ENCODE measurements around the gene GJC2.

GJC2 gene

DNA sequence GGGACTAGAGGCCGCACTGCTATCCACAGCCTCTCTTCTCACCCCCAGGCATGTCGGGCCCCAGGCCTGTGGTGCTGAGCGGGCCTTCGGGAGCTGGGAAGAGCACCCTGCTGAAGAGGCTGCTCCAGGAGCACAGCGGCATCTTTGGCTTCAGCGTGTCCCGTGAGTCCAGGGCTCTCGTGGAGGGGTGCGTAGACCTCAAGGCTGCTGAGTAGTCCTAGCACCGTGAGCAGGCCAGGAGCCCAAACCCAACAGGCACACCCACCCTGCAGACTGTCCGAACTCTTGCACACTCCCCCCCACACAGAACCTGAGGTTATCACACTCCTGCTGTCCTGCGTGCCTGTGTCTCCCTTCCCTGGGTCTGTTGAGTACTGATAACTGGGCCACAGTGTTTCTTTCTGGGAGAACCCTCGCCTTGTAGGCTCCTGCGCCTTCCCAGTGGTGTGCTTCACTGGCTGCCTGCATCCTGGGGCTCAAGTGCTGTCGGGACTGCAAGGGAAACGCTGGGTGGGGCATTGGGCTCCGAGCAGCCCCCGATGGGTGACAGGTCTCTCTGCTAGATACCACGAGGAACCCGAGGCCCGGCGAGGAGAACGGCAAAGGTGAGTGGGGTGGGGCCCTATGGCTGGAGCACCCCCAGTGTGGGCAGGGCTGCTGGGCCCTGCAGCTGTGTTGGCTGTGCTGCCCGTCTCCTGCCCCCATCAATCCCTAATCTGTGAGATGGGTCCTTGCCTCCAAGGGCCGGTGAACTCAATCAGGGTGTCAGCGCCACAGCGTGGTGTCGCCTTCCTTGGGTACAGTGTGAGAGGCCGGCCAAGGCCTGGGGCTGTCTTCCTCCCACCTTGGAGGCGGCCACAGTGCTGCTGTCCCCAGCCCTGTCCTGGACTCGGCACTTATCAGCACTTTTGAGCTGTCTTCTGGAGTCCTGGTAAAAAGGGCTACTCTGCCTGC is 4.0 kb upstream of the GJC2 start:
- DNase-seq (ENCODE audit: low read depth) = no peak

DNA sequence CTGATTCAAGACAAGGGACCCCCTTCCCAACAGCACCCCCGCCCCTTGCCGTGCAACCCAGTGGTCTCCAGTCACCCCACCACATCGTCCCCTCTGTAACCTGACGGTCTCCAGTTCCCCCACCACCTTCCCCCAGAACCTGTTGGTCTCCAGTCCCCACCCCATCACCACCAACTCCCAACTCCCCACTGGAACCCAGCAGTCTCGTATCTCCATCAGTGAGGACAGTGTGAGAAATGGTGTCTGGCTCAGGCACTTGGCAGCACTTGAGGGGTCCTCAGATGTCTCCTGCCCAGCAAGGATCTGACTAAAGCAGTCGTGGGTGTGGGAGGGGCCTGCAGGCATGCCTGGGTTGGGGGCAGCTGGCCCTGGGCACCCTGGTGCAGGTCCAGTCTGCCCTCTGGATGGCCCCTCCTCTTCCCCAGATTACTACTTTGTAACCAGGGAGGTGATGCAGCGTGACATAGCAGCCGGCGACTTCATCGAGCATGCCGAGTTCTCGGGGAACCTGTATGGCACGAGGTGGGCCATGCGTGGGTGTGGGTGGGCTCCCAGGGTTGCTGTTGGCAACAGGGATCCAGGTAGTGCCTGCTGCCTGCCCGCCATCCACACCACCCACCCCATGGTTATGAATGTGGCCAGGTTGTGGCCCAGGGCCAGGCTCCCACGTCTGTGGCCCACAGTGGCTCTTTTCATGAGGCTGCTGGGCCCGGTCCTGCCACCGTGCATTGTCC is 3.1 kb upstream of the GJC2 start:
- no peak for DNase-seq (ENCODE audit: low read depth)

DNA sequence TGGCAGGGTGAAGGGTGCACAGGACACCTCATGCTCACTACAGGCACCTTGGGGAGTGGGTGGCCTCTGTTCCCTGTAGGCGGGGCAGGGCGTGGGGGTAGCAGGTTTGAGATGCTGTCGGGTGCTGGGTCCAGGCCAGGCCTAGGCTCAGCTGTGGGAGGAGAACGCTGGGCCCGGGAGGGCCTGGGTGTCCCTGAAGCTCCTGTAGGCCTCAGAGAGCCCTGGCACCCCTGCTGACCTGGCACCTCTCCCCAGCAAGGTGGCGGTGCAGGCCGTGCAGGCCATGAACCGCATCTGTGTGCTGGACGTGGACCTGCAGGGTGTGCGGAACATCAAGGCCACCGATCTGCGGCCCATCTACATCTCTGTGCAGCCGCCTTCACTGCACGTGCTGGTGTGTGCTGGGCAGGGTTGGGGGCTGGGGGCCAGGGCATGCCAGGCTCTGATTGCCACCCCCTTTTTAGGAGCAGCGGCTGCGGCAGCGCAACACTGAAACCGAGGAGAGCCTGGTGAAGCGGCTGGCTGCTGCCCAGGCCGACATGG is 2.5 kb upstream of the GJC2 start:
- no peak for DNase-seq (ENCODE audit: low read depth)

DNA sequence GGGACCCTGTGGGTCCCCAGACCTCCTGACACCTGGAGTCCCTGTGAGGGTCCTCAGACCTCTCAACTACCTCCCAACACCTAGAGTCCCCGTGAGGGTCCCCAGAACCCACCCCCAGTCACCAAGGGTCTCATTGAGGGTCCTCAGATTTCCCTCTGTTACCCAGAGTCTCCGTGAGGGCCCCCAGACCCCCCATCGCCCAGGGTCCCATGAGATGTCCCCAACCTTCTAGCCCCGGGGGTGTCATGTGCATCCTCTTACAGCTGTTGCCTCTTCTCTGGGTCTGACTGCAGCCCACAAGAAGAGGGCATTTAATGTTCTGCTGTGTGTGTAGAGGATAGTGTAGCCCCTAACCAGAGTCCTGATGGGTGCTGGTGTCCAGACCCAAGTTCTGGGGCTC is 2.0 kb upstream of the GJC2 start:
- no peak for DNase-seq (ENCODE audit: low read depth)

DNA sequence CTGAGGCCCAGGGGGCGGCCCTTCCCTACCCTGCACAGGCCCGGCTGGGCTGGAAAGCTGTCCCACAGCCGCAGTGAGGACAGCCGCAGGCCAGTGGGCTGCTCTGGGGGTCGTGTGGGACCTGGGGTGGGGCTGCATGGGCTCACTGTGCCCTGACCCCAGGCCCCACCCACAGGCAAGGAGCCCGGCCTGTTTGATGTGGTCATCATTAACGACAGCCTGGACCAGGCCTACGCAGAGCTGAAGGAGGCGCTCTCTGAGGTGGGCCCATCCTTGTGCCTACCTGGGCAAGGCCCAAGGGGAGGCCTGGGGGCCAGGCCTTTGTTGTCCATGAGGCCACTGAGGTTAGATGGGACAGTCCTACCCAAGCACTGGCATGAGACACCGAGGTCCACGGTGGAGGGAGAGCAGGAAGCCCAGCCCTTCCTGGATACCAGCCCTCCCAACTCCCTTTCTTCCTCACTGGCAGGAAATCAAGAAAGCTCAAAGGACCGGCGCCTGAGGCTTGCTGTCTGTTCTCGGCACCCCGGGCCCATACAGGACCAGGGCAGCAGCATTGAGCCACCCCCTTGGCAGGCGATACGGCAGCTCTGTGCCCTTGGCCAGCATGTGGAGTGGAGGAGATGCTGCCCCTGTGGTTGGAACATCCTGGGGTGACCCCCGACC is 1.4 kb upstream of the GJC2 start:
- no peak for DNase-seq (ENCODE audit: low read depth)

DNA sequence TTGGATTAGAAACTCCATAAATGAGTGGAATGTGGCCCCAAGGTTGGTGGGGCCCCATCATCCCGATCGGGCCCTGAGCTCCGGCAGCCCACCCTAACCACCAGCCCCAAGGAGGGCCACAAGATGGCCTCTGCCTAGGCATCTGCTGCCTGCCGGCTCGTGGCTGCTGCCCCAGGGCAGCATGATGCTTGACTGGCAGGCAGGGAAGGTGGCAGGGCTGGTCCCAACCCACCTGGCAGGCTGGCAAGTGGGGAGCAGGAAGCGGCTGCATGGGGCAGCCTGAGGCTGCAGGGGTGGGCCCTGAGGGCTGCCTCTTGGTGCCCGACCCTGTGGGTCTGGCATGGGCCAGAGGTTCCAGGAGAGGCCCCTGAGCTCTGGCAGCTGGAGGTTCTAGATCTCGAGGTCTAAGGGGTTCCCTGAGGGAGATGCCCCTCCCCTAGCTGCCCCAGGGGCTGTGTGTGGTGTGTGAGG is 760 bp upstream of the GJC2 start:
- DNase-seq (ENCODE audit: low read depth) = no peak

DNA sequence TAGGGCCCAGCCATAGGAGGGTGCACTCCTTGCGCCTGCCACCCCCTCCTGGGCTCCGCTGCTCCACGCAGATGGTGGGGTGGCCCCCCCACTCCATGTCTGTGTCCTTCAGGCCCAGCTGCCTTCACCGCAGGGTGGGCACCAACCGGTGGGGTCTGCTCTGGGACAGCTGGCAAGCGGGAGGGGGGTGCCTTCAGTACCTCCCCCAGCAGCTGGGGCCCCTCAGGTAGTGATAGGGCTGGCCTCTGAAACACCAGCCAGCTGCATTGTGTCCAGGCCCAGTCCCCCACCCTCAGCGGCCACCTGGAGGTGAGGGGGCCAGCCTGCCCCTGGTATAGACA is 360 bp downstream of the GJC2 start:
- no peak for DNase-seq (ENCODE audit: low read depth)

DNA sequence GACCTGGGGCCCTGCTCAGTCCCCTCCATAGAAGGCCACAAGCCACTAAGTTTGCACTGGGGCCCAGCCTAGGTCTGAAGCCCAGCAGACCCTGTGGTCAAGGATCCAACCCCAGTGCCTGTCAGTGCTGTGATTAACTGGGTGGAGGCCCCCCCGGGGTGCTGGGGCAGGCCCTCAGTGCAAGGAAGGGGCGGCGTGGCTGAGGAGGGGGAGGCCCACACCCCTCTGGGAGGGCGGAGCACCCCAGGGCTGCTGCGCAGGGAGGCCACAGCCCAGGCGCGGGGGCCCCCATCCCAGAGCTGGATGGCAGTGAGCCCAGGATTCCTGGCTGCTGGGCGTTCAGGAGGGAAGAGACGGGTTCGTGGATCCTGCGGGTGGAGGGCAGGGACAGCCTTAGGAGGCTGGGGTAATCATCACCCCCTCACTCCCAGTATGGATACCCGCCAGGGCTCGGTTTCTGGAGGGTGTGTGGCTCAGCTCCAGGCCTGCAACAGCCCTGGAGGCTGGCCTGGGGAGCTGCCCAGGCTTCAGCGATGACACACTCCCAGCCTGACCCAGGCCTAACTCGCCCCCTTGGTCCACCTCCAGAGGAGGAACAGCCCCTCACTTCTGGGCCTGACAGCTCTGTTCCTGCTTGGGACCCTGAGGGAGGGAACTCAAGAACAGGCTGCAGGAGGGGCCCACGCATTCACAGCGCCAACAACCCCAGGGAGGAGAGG is 890 bp downstream of the GJC2 start:
- DNase-seq (ENCODE audit: low read depth) = no peak

DNA sequence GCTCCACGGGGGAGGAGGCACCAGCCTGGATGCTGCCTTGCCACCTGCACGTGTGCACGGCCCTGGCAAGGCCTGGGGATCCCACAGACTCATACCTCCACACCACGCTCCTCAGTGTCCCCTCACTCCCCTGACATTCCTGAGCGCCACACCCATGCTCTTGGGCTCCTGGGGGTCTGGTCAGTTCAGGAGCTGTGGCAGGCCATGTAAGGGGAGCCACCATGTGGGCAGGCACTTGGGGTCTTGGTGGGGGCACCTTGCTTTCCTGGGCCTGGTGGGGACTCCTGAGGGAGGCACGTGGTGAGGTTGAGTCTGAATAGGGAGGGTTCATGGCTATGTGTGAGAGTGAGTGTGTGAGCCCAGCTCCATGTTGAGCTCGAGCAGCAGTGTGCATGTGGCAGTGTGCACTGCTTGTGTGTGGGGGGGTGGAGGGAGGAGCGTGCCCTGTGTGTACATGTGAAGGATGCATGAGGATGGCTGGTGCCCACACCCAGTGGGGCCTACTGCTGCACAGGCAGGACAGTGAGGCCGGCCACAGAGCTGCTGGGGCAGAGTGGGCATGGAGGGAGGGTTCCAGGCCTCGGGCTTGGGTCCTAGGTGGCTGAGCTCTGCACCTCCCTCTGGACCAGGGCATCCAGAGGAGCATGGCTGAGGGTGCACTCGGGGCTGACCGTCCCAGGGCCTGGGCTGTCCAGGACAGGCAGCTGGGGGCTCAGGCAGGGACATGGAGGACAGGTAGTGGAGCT is 1.6 kb downstream of the GJC2 start:
- no peak for DNase-seq (ENCODE audit: low read depth)

DNA sequence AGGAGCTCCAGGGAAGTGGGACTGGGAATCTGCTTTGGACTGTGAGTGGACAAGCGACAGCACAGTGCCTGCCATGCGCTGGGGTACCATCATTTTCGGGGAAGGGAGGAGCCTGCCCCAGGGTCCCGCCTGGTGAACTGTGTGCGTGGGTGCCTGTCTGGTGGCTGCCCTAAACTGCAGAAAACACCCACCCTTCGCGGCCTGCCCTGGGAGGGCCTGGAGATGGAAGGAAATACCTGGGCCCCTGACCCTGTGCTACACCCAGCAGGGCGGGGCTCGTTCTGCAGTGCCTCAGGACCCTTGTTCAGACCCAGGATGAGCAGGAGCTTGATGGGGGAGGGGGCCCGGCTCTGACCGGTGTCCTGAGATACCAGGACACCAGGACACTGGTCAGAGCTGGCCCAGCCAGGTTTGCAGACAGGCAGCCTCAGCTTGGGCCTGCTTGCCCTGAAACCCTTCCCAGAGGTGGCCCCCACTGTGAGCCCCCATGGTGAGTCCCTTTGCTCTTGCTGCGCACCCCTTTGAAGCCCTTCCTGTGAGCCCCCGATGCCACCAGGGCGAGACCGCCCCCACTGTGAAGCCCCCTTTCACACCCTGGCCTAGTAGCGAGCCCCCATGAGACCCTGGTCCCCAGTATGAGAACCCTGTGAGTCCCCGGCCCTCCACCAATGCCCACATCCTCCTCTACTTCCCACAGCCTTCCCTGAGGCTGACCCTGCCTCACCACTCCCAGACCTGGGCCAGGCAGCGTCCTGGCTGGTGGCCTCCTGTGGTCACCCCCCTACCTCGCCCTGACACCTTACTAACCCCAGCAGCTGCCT is 2.6 kb downstream of the GJC2 start:
- no peak for DNase-seq (ENCODE audit: low read depth)

DNA sequence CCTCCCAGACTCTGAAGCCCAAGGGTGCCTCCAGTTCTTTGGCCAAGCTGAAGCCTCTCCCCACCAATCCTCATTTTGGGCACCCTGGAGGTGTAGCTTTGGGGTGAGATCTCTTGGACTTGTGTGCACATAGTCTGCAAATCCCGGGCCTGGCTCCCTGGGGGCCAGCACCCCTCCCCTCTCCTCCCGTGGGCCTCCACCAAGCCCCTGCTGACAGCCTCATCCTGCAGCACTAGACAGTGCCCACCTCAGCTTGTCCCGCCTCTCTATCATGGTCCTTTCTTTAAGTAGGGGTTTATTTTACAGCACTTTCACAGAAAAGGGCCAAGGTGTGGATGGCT is 3.2 kb downstream of the GJC2 start:
- DNase-seq (ENCODE audit: low read depth) = no peak

DNA sequence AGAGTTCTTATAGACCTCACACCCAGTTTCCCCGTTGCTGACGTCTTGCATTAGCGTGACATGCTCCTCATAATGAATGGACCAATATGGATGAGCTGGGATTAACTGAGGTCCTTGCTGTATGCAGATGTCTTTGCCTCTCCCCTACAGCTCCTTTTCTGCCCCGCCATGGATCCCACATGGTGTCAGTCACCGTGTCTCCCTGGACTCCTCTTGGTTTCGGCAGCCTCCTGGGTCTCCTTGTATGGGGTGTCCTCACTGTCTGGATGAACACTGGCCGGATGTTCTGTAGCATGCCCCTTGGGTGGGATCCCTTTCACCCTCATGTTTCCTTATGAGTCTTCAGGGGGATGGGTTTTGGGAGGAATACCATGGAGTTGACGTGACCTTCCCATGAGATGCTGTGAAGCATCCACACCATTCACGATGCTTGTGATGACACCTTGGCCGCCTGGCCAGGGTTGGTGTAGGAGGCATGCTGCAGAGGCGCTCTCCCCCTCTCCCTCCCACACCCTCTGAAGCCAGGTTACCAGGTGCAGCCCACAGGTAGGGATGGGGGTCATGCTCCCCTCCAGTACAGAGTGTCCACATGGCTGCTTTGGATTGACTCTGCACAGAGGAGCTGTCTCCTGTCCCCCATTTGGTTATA is 4.4 kb downstream of the GJC2 start:
- no peak for DNase-seq (ENCODE audit: low read depth)

DNA sequence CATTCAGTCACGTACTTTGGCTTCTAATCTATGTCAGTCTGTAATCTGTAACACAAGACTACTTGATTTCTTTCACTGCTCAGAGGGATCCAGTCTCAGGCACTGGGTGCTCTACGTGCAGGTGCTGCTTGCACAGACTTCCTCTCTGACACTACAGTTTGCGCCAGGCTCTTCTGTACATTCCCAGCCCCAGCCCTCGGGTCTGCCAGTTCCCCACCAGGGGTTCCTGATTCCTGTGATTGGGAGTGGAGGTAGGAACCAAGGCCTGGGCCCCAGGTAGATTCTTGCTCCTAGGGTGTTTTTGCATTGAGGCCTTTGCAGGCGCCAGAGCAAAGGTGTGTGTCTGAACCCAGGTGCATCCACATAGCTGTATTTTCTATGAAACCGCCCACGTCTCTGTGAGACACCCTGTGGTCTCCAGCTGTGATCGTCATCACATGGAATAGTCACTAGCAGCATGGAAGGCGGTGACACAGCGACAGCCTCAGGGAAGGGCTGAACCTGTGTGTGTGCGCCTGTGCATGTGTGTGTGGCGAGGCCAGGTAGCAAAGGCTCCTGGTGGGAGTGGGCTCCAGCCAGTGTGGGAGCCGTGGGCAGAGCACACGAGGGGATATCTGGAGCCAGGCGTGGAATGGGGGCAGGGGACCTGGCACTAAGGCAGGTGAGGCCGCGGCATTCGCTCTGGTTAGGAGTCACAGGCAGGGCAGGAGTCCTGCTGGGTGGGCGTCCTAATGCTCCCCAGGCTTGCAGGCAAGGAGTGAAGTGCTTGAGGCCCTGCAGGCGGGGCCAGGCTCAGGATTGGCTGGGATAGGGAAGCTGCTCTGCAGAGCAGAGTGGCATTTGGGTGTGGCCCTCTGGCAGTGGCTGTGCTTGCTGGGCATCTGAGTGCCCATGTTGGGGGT is 5.2 kb downstream of the GJC2 start:
- DNase-seq (ENCODE audit: low read depth) = no peak

DNA sequence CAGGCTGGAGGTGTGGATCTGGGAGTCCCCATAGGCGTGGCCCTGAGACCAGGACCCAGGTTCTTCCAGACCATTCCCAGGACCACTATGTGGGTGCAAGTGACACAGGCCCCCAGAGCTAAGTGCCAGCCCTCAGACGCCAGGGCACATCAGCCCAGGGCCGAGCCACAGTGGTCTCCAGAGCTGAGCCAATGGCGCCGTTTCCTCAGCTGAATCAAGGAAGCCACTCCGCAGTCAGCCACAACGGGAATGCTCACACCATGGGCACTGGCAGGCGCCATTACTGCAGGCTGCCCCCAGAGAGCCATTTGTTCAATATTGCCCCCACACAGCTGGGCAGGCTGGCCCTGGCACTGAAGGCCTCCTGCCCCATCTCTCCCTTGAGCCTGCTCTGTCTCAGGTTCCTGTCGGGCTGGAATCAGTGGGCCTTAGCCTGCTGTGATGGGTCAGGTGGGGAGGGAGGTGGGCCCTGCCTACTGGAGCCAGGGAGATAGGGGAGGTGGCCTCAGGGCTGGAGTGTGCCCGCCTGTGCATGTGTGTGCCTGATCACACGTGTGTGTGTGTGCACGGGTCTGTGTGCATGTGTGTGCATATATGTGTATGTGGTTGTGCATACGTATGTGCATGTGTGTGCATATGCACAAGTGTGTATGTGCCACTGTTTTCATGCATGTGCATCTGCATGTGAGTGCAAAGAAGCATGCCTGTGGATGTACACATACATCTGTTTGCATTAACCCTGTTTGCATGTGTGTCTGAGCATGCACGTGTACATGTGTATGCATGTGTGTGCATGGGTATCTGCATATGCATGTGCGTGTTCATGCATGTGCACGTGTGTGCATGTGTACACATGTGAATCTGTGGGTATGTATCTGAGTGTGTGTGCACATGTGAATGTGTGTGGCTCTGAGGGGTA is 6.1 kb downstream of the GJC2 start:
- DNase-seq (ENCODE audit: low read depth) = no peak

DNA sequence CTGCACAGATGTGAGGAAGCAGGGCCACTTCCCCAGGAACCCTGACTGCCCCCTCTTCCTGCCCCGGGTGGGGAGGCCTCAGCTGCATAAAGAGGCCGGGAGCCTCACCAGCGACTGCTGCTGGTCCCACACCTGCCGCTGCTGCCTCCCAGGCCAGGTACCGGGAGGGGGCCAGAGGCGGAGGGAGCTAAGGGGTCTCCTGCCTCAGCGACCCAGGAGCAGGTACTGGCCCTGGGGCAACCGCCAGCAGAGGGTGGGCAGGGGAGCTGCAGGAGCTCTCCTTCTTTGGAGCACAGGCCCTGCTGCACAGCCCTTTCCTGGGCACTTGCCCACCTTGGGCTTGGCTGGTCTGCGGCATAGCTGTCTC is 6.8 kb downstream of the GJC2 start:
- no peak for DNase-seq (ENCODE audit: low read depth)

DNA sequence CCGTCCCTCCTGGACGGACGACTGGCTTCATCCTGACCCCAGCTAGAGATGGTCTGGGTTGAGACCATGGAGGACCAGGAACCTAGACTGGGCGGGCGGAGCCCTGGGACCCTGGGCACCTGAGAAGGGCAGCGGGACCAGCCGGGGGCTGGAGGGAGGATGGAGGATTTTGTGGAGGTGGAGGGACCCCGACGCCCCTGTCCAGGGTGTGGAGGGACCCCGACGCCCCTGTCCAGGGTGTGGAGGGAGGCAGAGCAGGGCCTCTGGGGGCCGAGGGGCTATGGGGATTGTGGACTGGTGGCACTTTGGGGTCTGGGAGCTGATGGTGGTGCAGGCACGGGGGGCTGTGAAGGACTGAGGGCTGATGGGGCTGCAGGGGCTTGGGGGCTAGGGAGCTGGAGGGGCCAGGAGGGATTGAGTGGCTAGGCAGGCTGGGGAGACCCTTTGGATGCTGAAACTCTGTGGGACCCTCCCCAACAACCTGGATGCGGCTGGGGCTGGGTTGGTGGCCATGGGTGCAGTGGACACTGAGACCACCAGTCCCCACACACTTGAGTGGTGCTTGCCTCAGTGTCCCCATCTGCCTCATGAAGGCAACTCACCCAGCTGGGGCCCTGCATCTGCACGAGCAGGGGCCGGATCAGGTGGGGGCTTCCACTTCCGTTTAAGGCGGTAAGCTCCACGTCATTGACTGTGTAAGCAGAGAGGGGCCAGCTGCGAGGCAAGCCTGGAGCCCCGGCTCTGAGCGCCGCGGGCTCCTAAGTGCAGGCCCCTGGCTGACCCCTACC is 7.4 kb downstream of the GJC2 start:
- no peak for DNase-seq (ENCODE audit: low read depth)

DNA sequence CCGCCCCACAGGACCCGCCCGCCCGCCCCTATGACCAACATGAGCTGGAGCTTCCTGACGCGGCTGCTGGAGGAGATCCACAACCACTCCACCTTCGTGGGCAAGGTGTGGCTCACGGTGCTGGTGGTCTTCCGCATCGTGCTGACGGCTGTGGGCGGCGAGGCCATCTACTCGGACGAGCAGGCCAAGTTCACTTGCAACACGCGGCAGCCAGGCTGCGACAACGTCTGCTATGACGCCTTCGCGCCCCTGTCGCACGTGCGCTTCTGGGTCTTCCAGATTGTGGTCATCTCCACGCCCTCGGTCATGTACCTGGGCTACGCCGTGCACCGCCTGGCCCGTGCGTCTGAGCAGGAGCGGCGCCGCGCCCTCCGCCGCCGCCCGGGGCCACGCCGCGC is 8.0 kb downstream of the GJC2 start:
- DNase-seq (ENCODE audit: low read depth) = no peak

All from non-pigmented ciliary epithelial cell (primary cell).